GM19395 (cell line): ENCODE measurements around the gene CH25H.
"Not testable (repeated sequence)": the region's sequence is repeated elsewhere in the genome, so short reads cannot be mapped to it uniquely, and the experiment has no call there.

Experiments used
- ATAC-seq: cut with Tn5 transposase; IDR thresholded peaks from one replicate; pipeline ENCODE4 v1.9.1; 2021; ENCODE audit warnings: mild to moderate bottlenecking, moderate library complexity; ENCODE audit not compliant: unreplicated experiment

CH25H gene

DNA sequence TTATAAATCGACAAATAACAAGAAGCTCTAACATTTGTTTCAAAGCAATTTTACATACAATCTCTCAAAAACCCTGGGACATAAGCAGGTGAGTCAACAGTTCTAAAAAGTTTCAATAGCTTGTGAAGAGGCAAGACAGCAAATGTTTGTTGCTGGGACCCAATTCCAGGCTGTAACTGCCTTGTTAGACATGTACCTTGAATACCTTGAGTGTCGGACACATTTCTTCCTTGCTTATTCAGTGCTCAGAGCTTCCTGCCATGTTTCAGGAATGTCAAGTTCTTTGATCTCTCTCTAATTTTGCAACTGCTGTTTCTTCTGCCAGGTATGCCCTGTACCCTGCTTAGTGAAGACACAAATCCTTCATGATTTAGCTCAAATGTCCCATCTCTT lies 5.1 kb downstream of the CH25H start:
- ATAC-seq = no peak

- ATAC-seq = no peak
Measured at GRCh38 chr10:89201345-89202032, 5.6 kb downstream of the CH25H start.

GRCh38 chr10:89197473-89197872 lies 9.6 kb downstream of the CH25H start:
- ATAC-seq = no peak

- ATAC-seq = not testable (repeated sequence)
Measured at GRCh38 chr10:89191301-89191700, 15.8 kb downstream of the CH25H start.

DNA sequence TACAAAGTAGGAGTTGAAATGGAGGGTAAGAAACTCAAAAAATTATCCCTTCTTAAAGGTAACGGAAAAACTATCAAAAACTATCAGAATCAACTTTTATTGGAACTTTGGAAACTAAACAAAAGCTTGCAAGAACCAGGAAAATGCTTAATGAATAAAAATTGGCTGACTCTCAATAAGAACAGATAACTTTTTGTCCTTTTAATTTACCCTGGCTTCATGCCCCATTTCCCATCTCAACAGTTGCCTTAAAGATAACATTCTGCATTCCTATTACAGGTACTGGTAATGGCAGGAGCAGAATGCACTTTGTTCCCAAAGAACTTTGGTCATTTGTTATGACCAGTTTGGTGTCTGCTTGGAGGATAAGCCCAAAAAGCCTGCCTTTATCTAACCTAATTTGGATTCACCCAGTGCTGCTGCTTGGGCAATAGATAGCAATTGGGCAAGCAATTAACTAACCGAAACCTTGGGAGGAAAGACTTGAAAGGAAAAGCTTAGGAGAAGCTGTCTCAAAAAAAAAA lies 17.8 kb downstream of the CH25H start:
- no peak for ATAC-seq

DNA sequence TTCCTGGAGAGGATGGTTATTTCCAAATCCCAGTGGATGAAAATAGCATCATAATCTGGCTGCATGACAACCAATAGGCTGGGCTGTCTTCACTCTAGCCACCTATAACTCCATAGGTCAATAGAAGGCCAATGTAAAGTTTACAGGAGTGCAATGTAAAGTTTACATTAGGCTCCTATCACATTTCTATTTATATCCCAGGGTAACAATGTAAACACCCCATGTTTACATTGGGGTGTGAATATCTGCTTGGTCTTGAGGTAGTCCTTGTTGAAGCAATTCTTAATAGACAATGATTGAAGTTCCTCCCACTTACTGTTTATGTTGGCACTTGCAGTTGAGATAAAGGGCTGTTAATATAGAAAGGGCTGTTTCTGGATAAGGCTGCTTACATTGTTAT lies 21.5 kb downstream of the CH25H start:
- no peak for ATAC-seq

- no peak for ATAC-seq
Measured at GRCh38 chr10:89184638-89185037, 22.5 kb downstream of the CH25H start.

GRCh38 chr10:89183571-89183970 lies 23.5 kb downstream of the CH25H start:
- ATAC-seq = no peak

- no peak for ATAC-seq
Measured at GRCh38 chr10:89182894-89183293, 24.2 kb downstream of the CH25H start.

DNA sequence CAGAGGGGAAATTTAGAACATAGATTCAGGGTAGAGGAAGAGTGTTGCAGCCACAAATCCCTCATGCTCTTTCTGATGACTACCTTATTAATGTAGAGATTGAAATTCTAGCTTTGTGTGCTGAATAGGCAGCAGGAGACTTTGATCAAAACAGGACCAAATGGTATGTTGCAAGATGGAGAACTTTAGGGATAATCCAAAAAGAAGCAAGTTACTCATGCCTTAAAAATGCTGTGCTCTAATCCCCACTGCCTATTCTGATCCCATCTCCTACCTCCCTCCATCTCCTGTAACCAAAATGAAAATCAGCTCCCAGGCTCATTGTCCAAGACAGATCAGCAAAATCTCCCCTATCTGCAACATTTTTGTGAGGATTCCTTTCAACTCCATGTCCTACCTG lies 31.3 kb downstream of the CH25H start:
- ATAC-seq = no peak

GRCh38 chr10:89173075-89173474 lies 34.0 kb downstream of the CH25H start:
- no peak for ATAC-seq

DNA sequence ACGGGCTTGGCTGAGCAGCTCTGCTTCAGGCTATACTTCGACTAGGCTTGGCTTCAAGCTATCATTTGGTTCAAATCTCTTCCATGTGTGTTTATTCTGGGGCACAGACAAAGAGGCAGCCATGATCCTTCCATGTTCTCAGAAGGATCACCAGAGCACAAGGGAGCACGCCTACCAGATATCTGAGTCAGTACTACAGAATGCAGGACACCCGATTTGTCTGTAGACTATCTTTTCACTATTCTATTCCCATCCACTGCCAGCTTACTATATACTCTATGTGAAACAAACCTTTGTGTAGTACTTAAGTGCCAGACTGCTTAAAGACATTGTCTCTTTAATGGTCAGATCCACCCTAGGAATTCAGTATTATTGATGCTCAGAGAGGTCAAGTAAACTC lies 35.1 kb downstream of the CH25H start:
- ATAC-seq = no peak

GRCh38 chr10:89171263-89171872 lies 35.7 kb downstream of the CH25H start:
- no peak for ATAC-seq

- ATAC-seq = not testable (repeated sequence)
Measured at GRCh38 chr10:89168354-89168900, 38.7 kb downstream of the CH25H start.

- ATAC-seq = no peak
Measured at GRCh38 chr10:89167915-89168314, 39.2 kb downstream of the CH25H start.

DNA sequence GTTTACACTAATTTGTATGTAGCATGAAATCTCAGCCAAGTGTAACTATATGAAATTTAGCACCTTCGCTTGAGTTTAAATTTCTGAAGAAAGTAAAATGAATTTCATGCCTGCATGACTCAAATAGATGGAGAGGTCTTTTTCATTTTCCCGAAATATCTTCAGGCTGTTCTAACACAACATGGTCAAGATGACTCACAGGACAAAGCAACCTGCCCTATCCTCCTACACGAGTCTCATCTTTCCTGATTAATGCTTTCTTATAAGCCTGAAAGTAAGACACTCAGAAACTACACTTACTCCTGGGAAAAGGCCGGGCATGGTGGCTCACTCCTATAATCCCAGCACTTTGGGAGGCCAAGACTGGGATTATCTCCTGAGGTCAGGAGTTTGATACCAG lies 41.2 kb downstream of the CH25H start:
- no peak for ATAC-seq

GRCh38 chr10:89164920-89165319 lies 42.2 kb downstream of the CH25H start:
- ATAC-seq = no peak

DNA sequence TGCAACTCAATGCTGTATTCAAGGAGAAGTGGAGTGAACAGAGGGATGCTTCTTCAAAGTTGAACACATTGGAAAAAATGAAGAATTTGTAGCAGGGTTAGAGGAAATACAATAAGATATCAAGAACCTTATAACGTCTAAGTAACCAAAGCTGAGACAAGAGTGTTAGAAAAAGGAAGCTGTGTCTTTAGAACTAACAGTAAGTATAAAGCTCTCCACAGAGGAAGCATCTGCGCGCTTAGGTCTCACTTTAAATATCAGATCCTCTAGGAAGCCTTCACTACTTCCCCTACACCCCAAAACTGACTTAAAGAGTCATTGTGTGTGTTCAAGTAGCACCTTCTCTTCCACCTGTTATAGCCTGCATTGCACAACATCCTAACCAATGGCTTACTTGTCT lies 43.0 kb downstream of the CH25H start:
- peak; percentile 27 for ATAC-seq

DNA sequence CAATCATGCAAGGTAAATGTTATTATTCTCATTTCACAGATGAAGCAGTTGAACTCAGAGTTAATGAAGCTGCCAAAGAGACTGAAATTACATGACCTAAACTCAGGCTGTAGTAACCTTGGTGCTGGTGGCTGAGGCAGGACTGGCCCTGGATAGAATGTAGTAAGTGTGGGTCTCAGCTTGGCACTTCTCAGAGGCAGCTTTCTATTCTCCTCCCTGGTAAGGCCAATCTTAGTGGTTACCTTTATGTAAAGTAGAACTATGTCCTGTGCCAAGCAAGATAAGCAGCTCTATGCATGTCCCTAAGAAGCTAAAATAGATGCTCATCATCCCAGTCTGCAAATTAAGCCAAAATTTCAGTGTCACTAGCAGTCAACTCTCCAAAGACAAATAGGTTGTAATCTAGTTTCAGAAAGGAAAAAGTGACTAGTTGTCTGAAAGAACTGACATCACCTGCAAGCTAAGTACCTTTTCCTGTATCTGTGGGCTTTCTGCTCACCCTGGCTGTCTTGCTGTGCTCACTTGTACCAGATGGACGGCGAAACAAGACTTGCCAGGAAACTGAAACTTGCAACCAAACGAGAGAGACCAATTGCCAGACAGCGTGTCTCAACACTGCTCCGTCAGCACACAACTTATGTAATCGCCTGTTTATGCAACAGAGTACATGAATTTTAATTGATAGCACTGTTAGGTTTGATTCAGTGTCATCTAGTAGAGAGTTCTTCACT lies 43.7 kb downstream of the CH25H start:
- peak; percentile 98 for ATAC-seq

DNA sequence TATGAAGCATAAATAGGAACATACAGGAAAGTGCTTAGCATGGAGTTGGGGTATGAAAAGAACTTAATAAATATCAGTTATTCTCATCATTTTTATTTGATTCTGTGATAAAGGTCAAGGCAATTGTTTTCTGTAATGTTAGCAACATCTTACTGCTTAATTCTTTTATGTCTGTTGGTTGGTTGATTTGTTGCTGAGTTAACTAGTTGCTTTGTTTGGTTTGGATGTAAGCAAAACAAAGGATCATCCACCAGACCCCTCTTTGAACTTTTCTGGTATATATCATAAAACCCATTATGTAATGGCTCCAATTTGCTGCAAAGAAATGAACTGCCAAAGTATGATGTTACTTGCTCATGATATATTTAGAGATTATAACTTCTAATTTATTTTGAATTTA lies 44.5 kb downstream of the CH25H start:
- no peak for ATAC-seq

- no peak for ATAC-seq
Measured at GRCh38 chr10:89160339-89160738, 46.8 kb downstream of the CH25H start.

DNA sequence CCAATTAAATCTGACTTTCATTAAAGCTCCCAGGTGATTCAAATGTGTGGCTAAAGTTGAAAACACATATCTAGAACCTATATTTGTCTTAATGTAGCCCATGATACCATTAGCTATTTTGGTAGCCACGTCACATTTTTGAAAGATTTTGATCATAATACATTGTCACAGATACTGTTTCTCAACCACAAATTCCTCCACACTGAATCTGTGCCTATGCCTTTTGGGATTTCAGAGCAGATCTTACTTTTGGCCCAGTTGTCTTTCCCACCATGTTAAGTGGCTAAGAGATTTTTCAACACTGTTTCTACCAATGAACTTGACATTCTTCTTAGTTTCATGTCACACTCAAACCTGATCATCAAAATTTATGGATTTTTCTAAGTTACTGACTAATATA lies 47.4 kb downstream of the CH25H start:
- no peak for ATAC-seq
